Upper lobe of left lung (tissue), 4 donors: ENCODE results near the gene PTPRQ.

Experiments used
- CTCF ChIP-seq, 6 experiments: fragments of 450-650 bp in 4 of 6; fragments of 200-600 bp in 2 of 6; sonication (generic) in 2 of 6; IDR thresholded peaks; one replicate each; pipeline ENCODE4 v1.5.1; 2016 to 2019; ENCODE audit warnings: antibody characterized with exemption in 6 of 6
- POLR2A ChIP-seq, 4 donors: fragments of 450-650 bp; IDR thresholded peaks; one replicate each; pipeline ENCODE4 v1.5.1; 2016 to 2017; ENCODE audit warnings: antibody characterized with exemption in 4 of 4, mild to moderate bottlenecking in 2 of 4
- POLR2AphosphoS5 ChIP-seq, 2 donors: sonication (generic); formaldehyde crosslinking; IDR thresholded peaks; one replicate each; pipeline ENCODE4 v1.5.1; 2017; ENCODE audit warnings: antibody characterized with exemption in 2 of 2

GRCh38 chr12:80598004-80598606 is 154.1 kb downstream of the PTPRQ start:
- TF ChIP-seq CTCF (IDR thresholded peaks at IDR 0.05) (peak in 1 of 6 experiments; percentile 12), POLR2A (IDR thresholded peaks at IDR 0.05) (no peak), POLR2AphosphoS5 (IDR thresholded peaks at IDR 0.05) (no peak)
